Measurements from ENCODE around the gene KAT14. TPM values are rescaled to one million over a fixed set of nuclear protein-coding genes. Genes with fewer than 3 reads are reported as not detected.
"Not testable (repeated sequence)": the region's sequence is repeated elsewhere in the genome, so short reads cannot be mapped to it uniquely, and the experiment has no call there.

Gene KAT14
- total RNA-seq, 1 donor from 2014 or later = 26.7 TPM

DNA sequence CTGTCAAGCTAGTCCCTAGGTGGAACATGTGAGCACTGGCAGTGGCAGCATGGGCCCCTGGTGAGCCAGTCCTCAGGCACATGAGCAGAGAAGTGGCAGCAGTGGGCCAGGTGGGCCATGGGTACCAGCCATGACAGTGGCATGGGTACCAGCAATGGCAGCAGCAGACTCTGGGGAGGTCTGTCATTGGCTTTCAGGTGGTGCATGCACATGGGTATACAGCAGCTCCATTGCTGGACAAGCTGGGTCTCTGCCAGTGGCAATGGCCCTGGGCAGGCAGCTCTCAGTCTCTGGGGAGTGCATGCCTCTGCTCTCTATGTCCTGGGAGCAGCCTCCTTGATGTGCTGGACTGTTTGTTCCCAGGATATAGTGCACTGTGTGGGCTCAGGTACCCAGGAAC, 65.3 kb downstream of the KAT14 start:
- Mint-ChIP-seq H3K4me3 (ENCODE audit: low read depth) (no peak overlapping the region), H3K9me3 (ENCODE audit: low read depth) (peaks cover 20% of the 10 kb centered on the region), H3K4me1 (ENCODE audit: low read depth) (no peaks in the 10 kb centered on the region), H3K27ac (no peak overlapping the region), H3K27me3 (no peaks in the 10 kb centered on the region), H3K36me3 (ENCODE audit: insufficient read depth) (peaks cover 23% of the 10 kb centered on the region)
- DNase-seq (ENCODE audit: low spot score, unreplicated experiment) = no peak
- TF ChIP-seq, protein P1, sequence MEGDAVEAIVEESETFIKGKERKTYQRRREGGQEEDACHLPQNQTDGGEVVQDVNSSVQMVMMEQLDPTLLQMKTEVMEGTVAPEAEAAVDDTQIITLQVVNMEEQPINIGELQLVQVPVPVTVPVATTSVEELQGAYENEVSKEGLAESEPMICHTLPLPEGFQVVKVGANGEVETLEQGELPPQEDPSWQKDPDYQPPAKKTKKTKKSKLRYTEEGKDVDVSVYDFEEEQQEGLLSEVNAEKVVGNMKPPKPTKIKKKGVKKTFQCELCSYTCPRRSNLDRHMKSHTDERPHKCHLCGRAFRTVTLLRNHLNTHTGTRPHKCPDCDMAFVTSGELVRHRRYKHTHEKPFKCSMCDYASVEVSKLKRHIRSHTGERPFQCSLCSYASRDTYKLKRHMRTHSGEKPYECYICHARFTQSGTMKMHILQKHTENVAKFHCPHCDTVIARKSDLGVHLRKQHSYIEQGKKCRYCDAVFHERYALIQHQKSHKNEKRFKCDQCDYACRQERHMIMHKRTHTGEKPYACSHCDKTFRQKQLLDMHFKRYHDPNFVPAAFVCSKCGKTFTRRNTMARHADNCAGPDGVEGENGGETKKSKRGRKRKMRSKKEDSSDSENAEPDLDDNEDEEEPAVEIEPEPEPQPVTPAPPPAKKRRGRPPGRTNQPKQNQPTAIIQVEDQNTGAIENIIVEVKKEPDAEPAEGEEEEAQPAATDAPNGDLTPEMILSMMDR (IDR thresholded peaks at IDR 0.05; ENCODE audit: unreplicated experiment) = no peak

DNA sequence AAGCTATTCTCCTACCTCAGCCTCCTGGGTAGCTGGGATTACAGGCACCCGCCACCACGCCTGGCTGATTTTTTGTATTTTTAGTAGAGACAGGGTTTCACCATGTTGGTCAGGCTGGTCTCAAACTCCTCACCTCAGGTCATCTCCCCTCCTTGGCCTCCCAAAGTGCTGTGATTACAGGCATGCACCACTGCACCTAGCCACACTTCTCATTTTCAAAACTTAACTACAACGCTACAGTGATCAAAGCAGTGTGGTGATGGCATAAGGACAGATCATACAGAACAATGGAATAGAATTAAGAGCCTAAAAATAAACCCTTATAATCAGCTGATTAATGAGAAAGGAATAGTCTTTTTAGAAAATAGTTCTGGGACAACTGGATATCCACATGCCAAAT, 66.0 kb downstream of the KAT14 start:
- not testable (repeated sequence) for H3K4me1 Mint-ChIP-seq (ENCODE audit: low read depth); DNase-seq (ENCODE audit: low spot score, unreplicated experiment); H3K4me3 Mint-ChIP-seq (ENCODE audit: low read depth); H3K27ac Mint-ChIP-seq; H3K27me3 Mint-ChIP-seq
- Mint-ChIP-seq H3K9me3 (ENCODE audit: low read depth) (peaks cover 20% of the 10 kb centered on the region), H3K36me3 (ENCODE audit: insufficient read depth) (peaks cover 23% of the 10 kb centered on the region)

DNA sequence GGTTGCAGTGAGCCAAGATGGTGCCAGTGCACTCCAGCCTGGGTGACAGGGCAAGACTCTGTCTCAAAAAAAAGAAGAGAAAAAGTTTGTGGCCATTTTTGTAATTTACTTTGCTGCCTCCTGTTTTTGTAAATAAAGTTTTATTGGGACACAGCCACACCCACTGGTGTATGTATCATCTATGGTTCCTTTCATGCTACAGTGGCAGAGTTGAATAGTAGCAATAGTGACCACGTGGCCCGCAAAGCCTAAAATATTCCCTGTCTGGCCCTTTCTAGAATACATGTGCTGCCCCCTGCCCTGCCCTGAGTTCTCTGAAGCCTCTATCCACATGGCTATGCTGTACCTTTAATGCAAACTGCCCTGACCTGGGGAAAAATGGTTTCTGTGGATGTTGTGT, 75.3 kb downstream of the KAT14 start:
- no peak for DNase-seq (ENCODE audit: low spot score, unreplicated experiment)
- TF ChIP-seq, protein P1 (IDR thresholded peaks at IDR 0.05; ENCODE audit: unreplicated experiment) = no peak
- no peak overlapping the region for H3K27ac Mint-ChIP-seq
- H3K4me1 Mint-ChIP-seq (ENCODE audit: low read depth) = peaks cover 2% of the 10 kb centered on the region
- no peaks in the 10 kb centered on the region for H3K9me3 Mint-ChIP-seq (ENCODE audit: low read depth)
- no peak overlapping the region for H3K4me3 Mint-ChIP-seq (ENCODE audit: low read depth)
- H3K36me3 Mint-ChIP-seq (ENCODE audit: insufficient read depth) = no peaks in the 10 kb centered on the region
- no peaks in the 10 kb centered on the region for H3K27me3 Mint-ChIP-seq

DNA sequence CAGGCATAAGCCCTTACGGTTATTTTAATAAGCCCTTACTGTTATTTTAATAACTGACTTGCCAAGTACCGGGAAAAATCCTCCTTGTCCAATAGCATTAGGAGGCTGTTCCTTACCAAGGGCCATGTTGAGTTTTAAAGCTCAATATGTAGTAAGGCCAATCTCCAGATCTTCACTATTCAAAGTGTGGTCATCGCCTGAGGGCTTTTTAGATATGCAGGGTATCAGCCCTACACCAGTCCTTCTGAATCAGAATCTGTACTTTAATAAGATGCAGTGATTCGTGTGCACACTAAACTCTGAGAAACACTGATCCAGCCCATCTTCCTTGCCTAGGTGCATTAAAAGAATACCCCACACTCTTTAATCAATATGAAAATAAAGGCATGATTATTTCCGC, 77.9 kb downstream of the KAT14 start:
- peaks cover 2% of the 10 kb centered on the region for H3K4me1 Mint-ChIP-seq (ENCODE audit: low read depth)
- no peaks in the 10 kb centered on the region for H3K27me3 Mint-ChIP-seq
- DNase-seq (ENCODE audit: low spot score, unreplicated experiment) = no peak
- TF ChIP-seq, protein P1 (IDR thresholded peaks at IDR 0.05; ENCODE audit: unreplicated experiment) = no peak
- H3K27ac Mint-ChIP-seq = no peak overlapping the region
- no peaks in the 10 kb centered on the region for H3K9me3 Mint-ChIP-seq (ENCODE audit: low read depth)
- H3K4me3 Mint-ChIP-seq (ENCODE audit: low read depth) = no peak overlapping the region
- no peaks in the 10 kb centered on the region for H3K36me3 Mint-ChIP-seq (ENCODE audit: insufficient read depth)

DNA sequence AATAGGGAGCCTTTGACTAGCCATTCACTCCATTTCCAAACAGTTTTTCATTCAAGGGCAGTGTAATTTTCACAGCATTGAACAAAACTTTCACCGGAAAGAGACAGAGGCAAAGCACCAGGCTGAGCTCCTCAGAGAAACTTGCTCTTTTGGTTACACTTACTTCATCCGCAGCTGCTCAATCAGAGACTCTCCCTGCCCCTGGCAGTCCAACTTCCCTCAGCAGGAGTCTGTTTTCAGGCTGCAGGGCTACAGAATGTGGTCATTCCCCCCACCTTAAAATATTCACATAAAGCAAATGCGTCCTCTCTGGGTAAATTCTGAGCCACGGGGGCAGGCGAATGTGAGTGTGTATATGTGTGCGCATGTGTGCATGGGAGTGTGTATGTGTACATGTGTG, 80.6 kb downstream of the KAT14 start:
- Mint-ChIP-seq H3K4me1 (ENCODE audit: low read depth) (peaks cover 2% of the 10 kb centered on the region), H3K27ac (no peak overlapping the region), H3K36me3 (ENCODE audit: insufficient read depth) (no peaks in the 10 kb centered on the region), H3K27me3 (no peaks in the 10 kb centered on the region), H3K4me3 (ENCODE audit: low read depth) (no peak overlapping the region), H3K9me3 (ENCODE audit: low read depth) (no peaks in the 10 kb centered on the region)
- DNase-seq (ENCODE audit: low spot score, unreplicated experiment) = no peak
- TF ChIP-seq, protein P1 (IDR thresholded peaks at IDR 0.05; ENCODE audit: unreplicated experiment) = no peak

DNA sequence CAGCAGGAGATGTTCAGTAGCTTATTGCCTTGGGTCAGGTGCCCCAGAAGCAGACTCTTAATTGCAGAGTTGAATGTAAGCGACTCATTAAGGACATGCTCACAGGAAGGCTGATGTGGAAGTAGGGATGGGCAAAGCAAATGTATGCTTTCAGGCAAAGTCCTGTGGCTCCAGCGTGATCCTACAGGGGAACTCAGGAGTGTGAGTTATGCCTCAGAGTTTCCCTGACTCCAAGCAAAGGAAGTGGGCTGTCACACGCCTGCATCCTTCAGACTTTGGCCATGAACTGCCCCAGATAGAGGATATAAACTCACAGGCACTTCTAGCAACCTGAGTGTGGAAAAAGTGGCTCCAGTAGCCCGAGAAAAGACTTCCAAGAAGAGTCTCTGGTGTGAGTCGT, 85.7 kb downstream of the KAT14 start:
- no peak overlapping the region for H3K4me3 Mint-ChIP-seq (ENCODE audit: low read depth)
- no peak overlapping the region for H3K27ac Mint-ChIP-seq
- peaks cover 10% of the 10 kb centered on the region for H3K4me1 Mint-ChIP-seq (ENCODE audit: low read depth)
- no peak for DNase-seq (ENCODE audit: low spot score, unreplicated experiment)
- H3K36me3 Mint-ChIP-seq (ENCODE audit: insufficient read depth) = no peaks in the 10 kb centered on the region
- TF ChIP-seq, protein P1 (IDR thresholded peaks at IDR 0.05; ENCODE audit: unreplicated experiment) = no peak
- H3K9me3 Mint-ChIP-seq (ENCODE audit: low read depth) = no peaks in the 10 kb centered on the region
- no peaks in the 10 kb centered on the region for H3K27me3 Mint-ChIP-seq

All from progenitor cell of endocrine pancreas (in vitro differentiated cells).